AG10803 (cell line): ENCODE results near the gene SRGN.
A peak's percentile ranks its signal among the peaks of the same experiment; 100 is the strongest.

ENCODE experiments used
- DNase-seq: peaks from one replicate; pipeline ENCODE4 v3.0.0; 2010; ENCODE audit warnings: low read depth
- H3K4me3 ChIP-seq: 2 replicates; pipeline ENCODE4 v1.5.1; 2011; ENCODE audit warnings: mild to moderate bottlenecking, low read length, control low read depth
- CTCF ChIP-seq: conservative IDR thresholded peaks from 2 replicates; pipeline ENCODE4 v1.5.1; 2011; ENCODE audit warnings: mild to moderate bottlenecking, low read length, control low read depth, inconsistent platforms

SRGN gene

GRCh38 chr10:69091143-69091651, 3.3 kb downstream of the SRGN start:
- H3K4me3 ChIP-seq = no peak overlapping the region
- no peak for TF ChIP-seq CTCF
- DNase-seq = no peak

GRCh38 chr10:69092959-69093850, 5.3 kb downstream of the SRGN start:
- no peak overlapping the region for H3K4me3 ChIP-seq
- peak; percentile 86 for DNase-seq
- TF ChIP-seq CTCF = peak; percentile 83

GRCh38 chr10:69093933-69094332, 6.0 kb downstream of the SRGN start:
- peak; percentile 42 for DNase-seq
- peak; percentile 50 for TF ChIP-seq CTCF
- no peak overlapping the region for H3K4me3 ChIP-seq

- no peak overlapping the region for H3K4me3 ChIP-seq
- TF ChIP-seq CTCF = no peak
- DNase-seq = no peak
These were observed 8.1 kb downstream of the SRGN start for GRCh38 chr10:69096045-69096444.

- no peak for DNase-seq
- TF ChIP-seq CTCF = no peak
- no peak overlapping the region for H3K4me3 ChIP-seq
These were observed 9.8 kb downstream of the SRGN start for GRCh38 chr10:69097729-69098128.

- no peak for DNase-seq
- TF ChIP-seq CTCF = no peak
- no peak overlapping the region for H3K4me3 ChIP-seq
These were observed 12.4 kb downstream of the SRGN start for GRCh38 chr10:69100136-69100872.
